Adipose tissue (tissue), 3 donors: ENCODE data around the gene CARMIL1. TPM values are rescaled to one million over a fixed set of nuclear protein-coding genes. Genes with fewer than 3 reads are reported as not detected.

Experiments used
- H3K27ac ChIP-seq: one replicate; pipeline ENCODE4 v1.5.1; 2013; ENCODE audit warnings: low read depth, low read length
- WGBS, 3 donors: extraction: QIAGEN DNeasy Blood & Tissue Kit; methylation state at CpG; one replicate each; pipeline ENCODE4 v1.1.7; 2013; 5-methylcytosine and 5-hydroxymethylcytosine counted together
- polyA plus RNA-seq, 3 donors: library from polyadenylated mRNA; stranded (reverse); fragments of 200-250 nt; gene quantifications; one replicate each; pipeline ENCODE4 v1.2.3, GENCODE V29; 2013
- donor health status: healthy with polysubstance abuse.
- donor health status: Bipolar disorder and iron deficiency.
- donor health status: healthy.

CARMIL1 gene
- polyA plus RNA-seq, 3 donors = 3.0 to 24.6 (median 3.5) TPM

DNA sequence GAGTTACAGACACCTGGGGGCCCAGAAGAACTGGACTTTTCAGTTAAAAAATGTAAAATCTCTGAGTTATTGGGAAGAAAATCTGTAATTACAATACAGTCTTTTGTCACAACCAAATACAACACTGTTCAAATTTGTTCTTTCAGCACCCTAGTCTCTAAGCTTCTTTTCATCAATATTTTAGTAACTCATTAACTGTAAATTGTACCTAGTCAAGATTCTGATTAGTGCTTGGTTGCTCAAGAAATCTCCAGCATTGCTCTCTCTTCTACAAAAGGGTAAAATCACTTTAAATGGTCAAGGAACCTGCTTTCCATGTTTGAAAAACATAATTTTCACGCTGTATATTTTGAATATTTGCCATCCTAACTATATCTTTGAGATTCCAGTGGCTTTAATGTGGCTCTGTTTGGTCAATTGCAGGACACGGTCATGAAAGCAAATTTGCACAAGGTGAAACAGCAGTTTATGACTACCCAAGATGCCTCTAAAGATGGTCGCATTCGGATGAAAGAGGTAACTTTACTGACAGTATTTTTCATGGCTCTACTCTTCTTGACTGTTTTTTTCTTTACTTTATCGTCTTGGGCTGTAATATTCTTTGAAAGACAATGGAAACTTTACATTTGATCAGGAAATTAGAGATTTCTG, 382.1 kb downstream of the CARMIL1 start:
- no peak overlapping the region for H3K27ac ChIP-seq
- 31 to 78% (median 74%) methylated on average over 5 of the region's 5 CpGs for WGBS, 3 donors

DNA sequence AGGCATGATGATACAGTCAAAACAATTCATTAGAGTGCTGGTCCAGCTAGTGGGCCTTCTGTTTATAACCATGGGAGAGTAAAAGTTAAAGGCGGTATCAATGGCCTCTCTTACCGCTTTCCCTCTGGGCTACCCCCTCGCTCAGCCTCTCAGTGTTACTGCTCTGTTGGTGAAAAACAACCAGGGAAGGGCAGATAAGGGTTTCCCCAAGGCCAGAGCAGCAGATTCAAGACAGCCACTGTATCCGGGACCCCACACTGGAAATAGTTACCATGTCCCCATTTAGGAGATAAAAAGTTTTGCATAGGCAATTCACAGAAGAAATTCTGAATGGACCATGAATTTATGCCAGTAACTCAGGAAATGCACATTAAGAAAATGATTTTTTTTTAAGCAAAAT, 386.3 kb downstream of the CARMIL1 start:
- H3K27ac ChIP-seq = no peak overlapping the region
- 83 to 90% (median 86%) methylated on average over 4 of the region's 4 CpGs for WGBS, 3 donors

DNA sequence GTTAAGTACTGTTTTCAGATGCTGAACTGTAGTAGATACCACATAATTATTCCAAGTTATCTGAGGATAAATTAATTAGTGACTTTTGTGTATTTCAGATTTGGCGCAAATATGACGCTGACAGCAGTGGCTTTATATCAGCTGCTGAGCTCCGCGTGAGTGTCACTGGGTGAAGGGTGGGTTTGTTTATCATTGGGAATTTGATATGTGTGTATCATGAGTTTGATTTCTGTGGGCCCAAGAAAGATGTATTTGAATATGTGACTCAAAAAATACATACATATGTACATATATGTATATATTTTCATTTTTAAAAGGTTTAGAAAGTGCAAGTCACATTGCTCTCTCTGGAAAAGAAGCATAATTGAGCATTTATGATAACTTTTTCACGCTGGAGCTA, 390.2 kb downstream of the CARMIL1 start:
- no peak overlapping the region for H3K27ac ChIP-seq
- WGBS, 3 donors = 75 to 88% (median 83%) methylated on average over 5 of the region's 5 CpGs
